ENCODE measurements around the gene FOXN1.

Gene FOXN1

DNA sequence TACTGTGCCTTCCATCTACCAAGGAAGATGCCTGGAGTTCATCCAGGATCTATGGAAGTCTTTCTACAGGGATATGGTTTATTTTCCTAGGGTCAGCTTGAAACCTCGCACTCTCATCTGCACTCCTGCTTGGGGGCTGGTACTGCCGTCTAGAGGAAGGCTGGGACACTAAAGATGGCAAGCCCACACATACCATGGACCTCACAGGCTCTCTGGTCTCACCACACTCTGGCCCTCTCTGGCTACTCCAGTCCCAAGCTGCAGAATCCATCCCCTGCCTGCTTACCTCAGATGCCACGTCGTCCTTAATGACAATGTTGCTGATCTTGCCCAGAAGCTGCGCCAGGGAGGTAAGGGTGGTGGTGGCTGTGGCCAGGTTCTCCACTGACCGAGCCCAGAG lies 48.4 kb downstream of the FOXN1 start:
- Histone ChIP-seq H3K9ac (ENCODE audit: low read length) (no peak overlapping the region), H3K27me3 (ENCODE audit: low read length) (no peaks in the 10 kb centered on the region), H3K4me2 (ENCODE audit: low read depth, low read length, poor library complexity, severe bottlenecking) (no peak overlapping the region), H3K79me2 (ENCODE audit: insufficient read depth, low read length) (no peaks in the 10 kb centered on the region), H3K9me2 (replicated peaks; ENCODE audit: insufficient read depth, low read length) (no peaks in the 10 kb centered on the region), H4K20me1 (ENCODE audit: low read depth, low read length) (no peaks in the 10 kb centered on the region), H2AFZ (ENCODE audit: low read depth, low read length, severe bottlenecking) (no peak overlapping the region), H3K4me3 (ENCODE audit: insufficient read depth, low read length, poor library complexity, severe bottlenecking) (no peak overlapping the region), H3K27ac (ENCODE audit: low read depth, low read length) (no peak overlapping the region), H3K9me3 (ENCODE audit: insufficient read depth, low read length) (no peaks in the 10 kb centered on the region), H3F3A (ENCODE audit: insufficient read depth) (no peaks in the 10 kb centered on the region), H3K36me3 (ENCODE audit: low read length) (no peaks in the 10 kb centered on the region)
- TF ChIP-seq EZH2phosphoT487 (conservative IDR thresholded peaks at IDR 0.05; ENCODE audit: low read length) (no peak), CTCF (IDR thresholded peaks at IDR 0.05; ENCODE audit: insufficient read depth, low read length, poor library complexity, severe bottlenecking) (no peak)

- no peaks in the 10 kb centered on the region for H3K9me3 ChIP-seq (ENCODE audit: insufficient read depth, low read length)
- no peaks in the 10 kb centered on the region for H3F3A ChIP-seq (ENCODE audit: insufficient read depth)
- H3K9me2 ChIP-seq (replicated peaks; ENCODE audit: insufficient read depth, low read length) = no peaks in the 10 kb centered on the region
- TF ChIP-seq CTCF (IDR thresholded peaks at IDR 0.05; ENCODE audit: insufficient read depth, low read length, poor library complexity, severe bottlenecking) = no peak
- no peak for TF ChIP-seq EZH2phosphoT487 (conservative IDR thresholded peaks at IDR 0.05; ENCODE audit: low read length)
- H4K20me1 ChIP-seq (ENCODE audit: low read depth, low read length) = no peaks in the 10 kb centered on the region
- no peak overlapping the region for H3K27ac ChIP-seq (ENCODE audit: low read depth, low read length)
- no peak overlapping the region for H3K9ac ChIP-seq (ENCODE audit: low read length)
- no peaks in the 10 kb centered on the region for H3K36me3 ChIP-seq (ENCODE audit: low read length)
- no peaks in the 10 kb centered on the region for H3K79me2 ChIP-seq (ENCODE audit: insufficient read depth, low read length)
- no peaks in the 10 kb centered on the region for H3K27me3 ChIP-seq (ENCODE audit: low read length)
- H2AFZ ChIP-seq (ENCODE audit: low read depth, low read length, severe bottlenecking) = no peak overlapping the region
- no peak overlapping the region for H3K4me2 ChIP-seq (ENCODE audit: low read depth, low read length, poor library complexity, severe bottlenecking)
- no peak overlapping the region for H3K4me3 ChIP-seq (ENCODE audit: insufficient read depth, low read length, poor library complexity, severe bottlenecking)
These were observed 48.9 kb downstream of the FOXN1 start for GRCh38 chr17:28555022-28555421.

- Histone ChIP-seq H2AFZ (ENCODE audit: low read depth, low read length, severe bottlenecking) (no peak overlapping the region), H3K9me2 (replicated peaks; ENCODE audit: insufficient read depth, low read length) (no peaks in the 10 kb centered on the region), H4K20me1 (ENCODE audit: low read depth, low read length) (0 out of 2 replicates have a peak, but pooled peaks cover 5% of the 10 kb centered on the region), H3K36me3 (ENCODE audit: low read length) (no peaks in the 10 kb centered on the region; the same call in 1 of the 2 replicates), H3K9ac (ENCODE audit: low read length) (no peak overlapping the region), H3F3A (ENCODE audit: insufficient read depth) (peaks cover 3% of the 10 kb centered on the region; the same call in 1 of the 2 replicates), H3K9me3 (ENCODE audit: insufficient read depth, low read length) (no peaks in the 10 kb centered on the region), H3K4me2 (ENCODE audit: low read depth, low read length, poor library complexity, severe bottlenecking) (no peak overlapping the region), H3K27ac (ENCODE audit: low read depth, low read length) (no peak overlapping the region), H3K79me2 (ENCODE audit: insufficient read depth, low read length) (peaks cover 18% of the 10 kb centered on the region; the same call in 1 of the 2 replicates), H3K4me3 (ENCODE audit: insufficient read depth, low read length, poor library complexity, severe bottlenecking) (no peak overlapping the region), H3K27me3 (ENCODE audit: low read length) (no peaks in the 10 kb centered on the region)
- TF ChIP-seq EZH2phosphoT487 (conservative IDR thresholded peaks at IDR 0.05; ENCODE audit: low read length) = no peak
- no peak for TF ChIP-seq CTCF (IDR thresholded peaks at IDR 0.05; ENCODE audit: insufficient read depth, low read length, poor library complexity, severe bottlenecking)
These were observed 57.3 kb downstream of the FOXN1 start for GRCh38 chr17:28563475-28563874.
